H1 (cell line): Measurements from ENCODE around the gene GTSE1. TPM values are rescaled to one million over a fixed set of nuclear protein-coding genes. Genes with fewer than 3 reads are reported as not detected.

Source experiments
- CTCF ChIA-PET: fragments of 300-600 bp; sonication (Branson Sonifier 250); formaldehyde crosslinking; loops from one replicate; lab custom pipeline; 2021; ENCODE audit not compliant: partially characterized antibody; lab: Charles Lee
- POLR2A ChIA-PET: fragments of 300-600 bp; sonication (Branson Sonifier 250); formaldehyde crosslinking; loops from one replicate; lab custom pipeline; 2021; ENCODE audit warnings: inconsistent platforms; ENCODE audit not compliant: partially characterized antibody; lab: Charles Lee
- DNase-seq, 2 experiments: peaks; one replicate each; pipeline versions ENCODE4 v3.0.0 to v3.0.0-alpha.2; 2010 to 2022; ENCODE audit warnings: low spot score in 2 of 2, low read depth in 1 of 2, mixed read lengths in 1 of 2
- FAIRE-seq: peaks from 2 replicates; lab custom pipeline; 2011; peaks lifted over from hg19 to GRCh38; lab: Jason Lieb, UNC
- H2AFZ ChIP-seq: 2 replicates; pipeline ENCODE4 v1.8.1; 2012; ENCODE audit warnings: low read length, inconsistent platforms
- H2AK5ac ChIP-seq: 2 replicates; pipeline ENCODE4 v1.6.1; 2013; ENCODE audit warnings: low read depth, low read length
- H2BK120ac ChIP-seq: replicated peaks from 2 replicates; pipeline ENCODE3; 2013; ENCODE audit warnings: low read depth, low read length, inconsistent platforms
- H2BK12ac ChIP-seq: 2 replicates; pipeline ENCODE4 v1.6.1; 2013; ENCODE audit warnings: low read depth, low read length
- H2BK15ac ChIP-seq: 2 replicates; pipeline ENCODE4 v1.6.1; 2013; ENCODE audit warnings: low read length
- H2BK20ac ChIP-seq: 2 replicates; pipeline ENCODE4 v1.6.1; 2013; ENCODE audit warnings: low read length
- H2BK5ac ChIP-seq: 2 replicates; pipeline ENCODE4 v1.6.1; 2013; ENCODE audit warnings: low read depth, low read length
- H3K14ac ChIP-seq: 2 replicates; pipeline ENCODE4 v1.6.1; 2013; ENCODE audit warnings: inconsistent platforms; ENCODE audit not compliant: insufficient read length
- H3K18ac ChIP-seq: 2 replicates; pipeline ENCODE4 v1.6.1; 2013; ENCODE audit warnings: low read length; ENCODE audit errors: extremely low read depth
- H3K23ac ChIP-seq: 2 replicates; pipeline ENCODE4 v1.6.1; 2013; ENCODE audit warnings: inconsistent platforms; ENCODE audit not compliant: insufficient read length
- H3K23me2 ChIP-seq: 2 replicates; pipeline ENCODE4 v1.6.1; 2013; ENCODE audit warnings: low read depth, low read length
- H3K27ac ChIP-seq: 2 replicates; pipeline ENCODE4 v1.6.1; 2011; ENCODE audit warnings: low read depth, low read length, inconsistent platforms
- H3K27me3 ChIP-seq, 4 experiments: replicated peaks in 1 of 4; 1 replicate in 1 of 4; 2 replicates in 3 of 4; pipeline versions ENCODE4 v1.6.1 to v1.8.1; 2011 to 2013; ENCODE audit warnings: low read length in 3 of 4, mild to moderate bottlenecking in 3 of 4, inconsistent platforms in 2 of 4, mixed read lengths in 2 of 4, moderate library complexity in 1 of 4; ENCODE audit not compliant: control insufficient read depth in 3 of 4, insufficient read depth in 3 of 4; ENCODE audit errors: extremely low read depth in 1 of 4
- H3K36me3 ChIP-seq, 4 experiments: 2 replicates each; pipeline versions ENCODE4 v1.6.1 to v1.8.1; 2011 to 2013; ENCODE audit warnings: mild to moderate bottlenecking in 4 of 4, low read length in 3 of 4, moderate library complexity in 2 of 4, control low read depth in 1 of 4, inconsistent platforms in 1 of 4; ENCODE audit not compliant: insufficient read depth in 4 of 4, control insufficient read depth in 2 of 4
- H3K4ac ChIP-seq: replicated peaks from 2 replicates; pipeline ENCODE3; 2013; ENCODE audit warnings: low read length, low read depth, mixed read lengths, inconsistent platforms; ENCODE audit not compliant: insufficient read length
- H3K4me1 ChIP-seq, 4 experiments: replicated peaks in 1 of 4; 1 replicate in 1 of 4; 2 replicates in 3 of 4; pipeline versions ENCODE4 v1.6.1 to v1.8.1; 2011 to 2013; ENCODE audit warnings: low read length in 3 of 4, inconsistent platforms in 2 of 4, mixed read lengths in 1 of 4; ENCODE audit not compliant: insufficient read depth in 4 of 4, control insufficient read depth in 3 of 4
- H3K4me2 ChIP-seq, 2 experiments: 2 replicates each; pipeline versions ENCODE4 v1.6.1 to v1.8.1; 2011 to 2013; ENCODE audit warnings: low read depth in 2 of 2, low read length in 2 of 2, control low read depth in 1 of 2, inconsistent platforms in 1 of 2, mild to moderate bottlenecking in 1 of 2; ENCODE audit not compliant: insufficient read depth in 1 of 2
- H3K4me3 ChIP-seq, 4 experiments: fragments of 200-600, 300-600 bp in 1 of 4; sonication (generic), shearing (Covaris generic), sonication (Bioruptor Twin) in 1 of 4; 2 replicates each; pipeline versions ENCODE4 v1.5.1 to v1.8.1; 2011 to 2016; ENCODE audit warnings: low read length in 4 of 4, low read depth in 3 of 4, control low read depth in 2 of 4, inconsistent platforms in 2 of 4, mild to moderate bottlenecking in 2 of 4, mixed read lengths in 1 of 4, moderate library complexity in 1 of 4; ENCODE audit not compliant: insufficient read depth in 2 of 4; ENCODE audit errors: extremely low read depth in 1 of 4
- H3K56ac ChIP-seq: replicated peaks from 2 replicates; pipeline ENCODE3; 2013; ENCODE audit warnings: low read depth, mild to moderate bottlenecking, mixed read lengths, low read length, inconsistent platforms; ENCODE audit not compliant: insufficient read length
- H3K79me1 ChIP-seq: 2 replicates; pipeline ENCODE4 v1.6.1; 2013; ENCODE audit warnings: low read depth, low read length, control low read depth
- H3K79me2 ChIP-seq, 2 experiments: 2 replicates each; pipeline versions ENCODE4 v1.6.1 to v1.8.1; 2012 to 2013; ENCODE audit warnings: low read length in 2 of 2, mild to moderate bottlenecking in 2 of 2, inconsistent platforms in 1 of 2; ENCODE audit not compliant: insufficient read depth in 2 of 2, control insufficient read depth in 1 of 2
- H3K9ac ChIP-seq, 4 experiments: replicated peaks in 1 of 4; 1 replicate in 1 of 4; 2 replicates in 3 of 4; pipeline versions ENCODE4 v1.6.1 to v1.8.1; 2011 to 2013; ENCODE audit warnings: low read depth in 3 of 4, low read length in 3 of 4, control low read depth in 2 of 4, mild to moderate bottlenecking in 2 of 4, moderate library complexity in 2 of 4, inconsistent platforms in 1 of 4; ENCODE audit errors: extremely low read depth in 1 of 4
- H3K9me3 ChIP-seq, 2 experiments: 2 replicates each; pipeline versions ENCODE4 v1.6.1 to v1.8.1; 2012 to 2013; ENCODE audit warnings: mild to moderate bottlenecking in 2 of 2, moderate library complexity in 2 of 2, control low read depth in 1 of 2, inconsistent platforms in 1 of 2, low read depth in 1 of 2, low read length in 1 of 2, mixed read lengths in 1 of 2; ENCODE audit not compliant: insufficient read depth in 2 of 2
- H4K20me1 ChIP-seq, 2 experiments: replicated peaks in 1 of 2; 2 replicates each; pipeline versions ENCODE3 to v1.8.1; 2011 to 2013; ENCODE audit warnings: inconsistent platforms in 2 of 2, low read length in 2 of 2, mild to moderate bottlenecking in 1 of 2; ENCODE audit not compliant: insufficient read depth in 2 of 2, control insufficient read depth in 1 of 2
- H4K5ac ChIP-seq: 2 replicates; pipeline ENCODE4 v1.6.1; 2013; ENCODE audit warnings: low read length, low read depth, mixed read lengths, inconsistent platforms; ENCODE audit not compliant: insufficient read length
- H4K8ac ChIP-seq: 2 replicates; pipeline ENCODE4 v1.8.0; 2013; ENCODE audit warnings: mild to moderate bottlenecking, moderate library complexity, low read length, inconsistent platforms; ENCODE audit not compliant: insufficient read depth; ENCODE audit errors: extremely low read depth
- H4K91ac ChIP-seq: replicated peaks from 2 replicates; pipeline ENCODE3; 2013; ENCODE audit warnings: low read length, mixed read lengths, inconsistent platforms; ENCODE audit not compliant: insufficient read length
- BCL11A ChIP-seq, 2 experiments: IDR thresholded peaks; one replicate each; pipeline ENCODE4 v1.6.1; 2011; ENCODE audit warnings: low read depth in 2 of 2, low read length in 2 of 2, mild to moderate bottlenecking in 2 of 2
- CEBPB ChIP-seq: IDR thresholded peaks from 2 replicates; pipeline ENCODE4 v1.6.1; 2012; ENCODE audit warnings: low read depth, low read length
- E2F6 ChIP-seq: IDR thresholded peaks from 2 replicates; pipeline ENCODE4 v1.6.1; 2012; ENCODE audit warnings: inconsistent platforms
- KDM1A ChIP-seq: fragments of 200-600, 300-600 bp; sonication (generic); IDR thresholded peaks from 2 replicates; pipeline ENCODE4 v1.7.1; 2016; ENCODE audit warnings: mild to moderate bottlenecking, low read length, borderline replicate concordance
- MAFK ChIP-seq: IDR thresholded peaks from 2 replicates; pipeline ENCODE4 v1.6.1; 2012; ENCODE audit warnings: low read depth, mild to moderate bottlenecking, improper control_type of control experiment, low read length
- POLR2A ChIP-seq, 2 experiments: IDR thresholded peaks; 1 replicate in 1 of 2; 2 replicates in 1 of 2; pipeline ENCODE4 v1.6.1; 2011; ENCODE audit warnings: low read depth in 2 of 2, low read length in 2 of 2, mild to moderate bottlenecking in 2 of 2; ENCODE audit errors: control extremely low read depth in 1 of 2
- RBBP5 ChIP-seq: IDR thresholded peaks from 2 replicates; pipeline ENCODE4 v1.7.1; 2012; ENCODE audit warnings: low read depth, mild to moderate bottlenecking, inconsistent platforms, low read length, moderate library complexity, borderline replicate concordance
- SIN3A ChIP-seq, 2 experiments: IDR thresholded peaks in 1 of 2; conservative IDR thresholded peaks in 1 of 2; 2 replicates each; pipeline ENCODE4 v1.6.1; 2011 to 2012; ENCODE audit warnings: low read length in 2 of 2, improper control_type of control experiment in 1 of 2, low read depth in 1 of 2, mild to moderate bottlenecking in 1 of 2
- SP1 ChIP-seq: IDR thresholded peaks from 2 replicates; pipeline ENCODE4 v1.6.1; 2011; ENCODE audit warnings: low read depth, low read length
- SP4 ChIP-seq: IDR thresholded peaks from 2 replicates; pipeline ENCODE4 v1.6.1; 2012; ENCODE audit warnings: low read length, inconsistent platforms
- SRF ChIP-seq: IDR thresholded peaks from 2 replicates; pipeline ENCODE4 v1.6.1; 2011; ENCODE audit warnings: mild to moderate bottlenecking, low read depth, low read length, moderate library complexity
- TCF12 ChIP-seq: IDR thresholded peaks from 2 replicates; pipeline ENCODE4 v1.6.1; 2011; ENCODE audit warnings: low read depth, mild to moderate bottlenecking, low read length
- WGBS, 2 experiments: shearing (Covaris generic) in 1 of 2; methylation state at CpG; one replicate each; pipeline versions ENCODE4 v1.1.6 to v1.1.7; 2013 to 2015; ENCODE audit warnings: low lambda C conversion rate in 2 of 2, mixed read lengths in 2 of 2, inconsistent platforms in 1 of 2, low coverage in 1 of 2, missing lambda C conversion rate in 1 of 2; ENCODE audit not compliant: insufficient replicate concordance in 2 of 2, insufficient coverage in 1 of 2, insufficient read length in 1 of 2; ENCODE audit errors: extremely low coverage in 1 of 2, missing lambda C conversion rate in 1 of 2; 5-methylcytosine and 5-hydroxymethylcytosine counted together
- polyA plus RNA-seq, 7 experiments: library from polyadenylated mRNA; depleted of rRNA in 3 of 7; stranded (reverse) in 5 of 7; unstranded in 2 of 7; fragments of >200 nt in 5 of 7; fragments of 200-250 nt in 2 of 7; gene quantifications; 1 replicate in 5 of 7; 2 replicates in 1 of 7; 4 replicates in 1 of 7; pipeline versions ENCODE4 v1.2.1 to v1.2.3, GENCODE V29; 2011 to 2013; ENCODE audit warnings: missing spikeins in 2 of 7, mixed read lengths in 2 of 7
- total RNA-seq: library from RNA; stranded (reverse); fragmentation: NEBNext Ultra II Directional; extraction: Animal tissue kit (Norgen Biotek cat#: 25700); gene quantifications from 2 replicates; pipeline ENCODE4 v1.2.1, GENCODE V29; 2021
- TF ChIP-seq, protein P1 (sequence below): IDR thresholded peaks from 2 replicates; pipeline ENCODE4 v1.6.1; 2011; ENCODE audit warnings: low read depth, mild to moderate bottlenecking, low read length; ENCODE audit not compliant: insufficient read depth

Gene GTSE1
- total and polyA plus RNA-seq, 2 of the 8 experiments (the other 6 are each of a cell fraction or from before 2014, with no cell fraction given), result 17.5 to 38.6 TPM

GRCh38 chr22:46294784-46295183, 1.9 kb upstream of the GTSE1 start:
- Histone ChIP-seq H2AFZ (no peak overlapping the region), H3K27me3 (no peaks in the 10 kb centered on the region), H3K36me3 (peaks cover 3 to 10% (median 8%) of the 10 kb centered on the region in 4 experiments; a peak in 6 of 8 replicates), H4K91ac (peak overlapping the region; percentile 81), H2BK15ac (no peak overlapping the region), H2AK5ac (no peak overlapping the region), H4K8ac (no peak overlapping the region; the same call in 1 of the 2 replicates), H3K14ac (no peak overlapping the region), H3K27ac (no peak overlapping the region), H3K9ac (no peak overlapping the region), H4K5ac (no peak overlapping the region), H3K4me3 (no peak overlapping the region), H2BK120ac (no peak overlapping the region), H3K79me1 (peaks cover 4% of the 10 kb centered on the region), H3K4me1 (peaks cover 4 to 11% (median 5%) of the 10 kb centered on the region in 4 experiments; a peak in 4 of 7 replicates), H3K23me2 (peaks cover 14% of the 10 kb centered on the region), H2BK12ac (no peak overlapping the region), H3K18ac (no peak overlapping the region), H3K23ac (no peak overlapping the region), H3K4ac (no peak overlapping the region), H2BK5ac (no peak overlapping the region), H3K56ac (no peak overlapping the region), H3K9me3 (no peaks in the 10 kb centered on the region), H2BK20ac (no peak overlapping the region), H4K20me1 (peaks cover 2 to 6% of the 10 kb centered on the region in 2 experiments), H3K79me2 (no peaks in the 10 kb centered on the region), H3K4me2 (no peak overlapping the region; a peak in 1 of 4 replicates)
- ChIA-PET POLR2A (interaction anchor here (1.3 to 2.0 kb wide), 4 partner anchors 8 to 12 kb away, joined by 4 to 7 read pairs (median 5); no protein-coding TSS in a partner anchor), CTCF (interaction anchor here (1.0 kb wide), 2 partner anchors 12 to 269 kb away, joined by 3 read pairs; no protein-coding TSS in a partner anchor)
- no peak for FAIRE-seq
- no peak for DNase-seq
- 77% methylated on average over 2 of the region's 2 CpGs; no CpG with 5 or more reads in 1 of the 2 experiments for WGBS, 2 experiments
- TF ChIP-seq POLR2A (IDR thresholded peaks at IDR 0.05; ENCODE audit: control extremely low read depth in 1 of 2, low read depth in 2 of 2, low read length in 2 of 2) (no peak), TCF12 (no peak), BCL11A (IDR thresholded peaks at IDR 0.05; ENCODE audit: low read depth in 2 of 2, low read length in 2 of 2) (no peak), RBBP5 (no peak), KDM1A (no peak), MAFK (no peak), SP4 (no peak), CEBPB (no peak), SIN3A (conservative IDR thresholded peaks at IDR 0.05 in 1 of 2, IDR thresholded peaks at IDR 0.05 in 1 of 2; ENCODE audit: low read depth in 1 of 2, low read length in 2 of 2) (no peak), SRF (no peak), E2F6 (no peak), SP1 (no peak)
- TF ChIP-seq, protein P1, sequence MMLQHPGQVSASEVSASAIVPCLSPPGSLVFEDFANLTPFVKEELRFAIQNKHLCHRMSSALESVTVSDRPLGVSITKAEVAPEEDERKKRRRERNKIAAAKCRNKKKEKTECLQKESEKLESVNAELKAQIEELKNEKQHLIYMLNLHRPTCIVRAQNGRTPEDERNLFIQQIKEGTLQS, result no peak
